Keratinocyte (primary cell): ENCODE measurements around the gene AMDHD2. TPM values are rescaled to one million over a fixed set of nuclear protein-coding genes. Genes with fewer than 3 reads are reported as not detected.

Experiments
- DNase-seq: peaks from one replicate; pipeline ENCODE4 v3.0.0-alpha.2; 2011; ENCODE audit warnings: low read depth, missing footprints, low spot score
- FAIRE-seq: peaks from 2 replicates; lab custom pipeline; 2011; peaks lifted over from hg19 to GRCh38; lab: Jason Lieb, UNC
- H2AFZ ChIP-seq: 2 replicates; pipeline ENCODE4 v1.6.0; 2012; ENCODE audit warnings: low read length, control low read depth, inconsistent platforms; ENCODE audit not compliant: control insufficient read depth
- H3K27ac ChIP-seq: 2 replicates; pipeline ENCODE4 v1.5.1; 2011; ENCODE audit warnings: low read length; ENCODE audit not compliant: control insufficient read depth, insufficient read depth
- H3K27me3 ChIP-seq: 3 replicates; pipeline ENCODE4 v1.6.0; 2011; ENCODE audit warnings: low read length; ENCODE audit not compliant: control insufficient read depth, insufficient read depth; ENCODE audit errors: extremely low read depth
- H3K36me3 ChIP-seq, 2 experiments: 2 replicates in 1 of 2; 3 replicates in 1 of 2; pipeline ENCODE4 v1.5.1; 2011; ENCODE audit warnings: low read length in 2 of 2, mild to moderate bottlenecking in 1 of 2; ENCODE audit not compliant: control insufficient read depth in 2 of 2, insufficient read depth in 2 of 2; ENCODE audit errors: extremely low read depth in 1 of 2
- H3K4me1 ChIP-seq: 3 replicates; pipeline ENCODE4 v1.5.1; 2011; ENCODE audit warnings: low read length; ENCODE audit not compliant: control insufficient read depth, insufficient read depth; ENCODE audit errors: extremely low read depth
- H3K4me2 ChIP-seq: 3 replicates; pipeline ENCODE4 v1.6.0; 2011; ENCODE audit warnings: low read depth, low read length; ENCODE audit not compliant: control insufficient read depth, insufficient read depth; ENCODE audit errors: extremely low read depth
- H3K4me3 ChIP-seq, 3 experiments: fragments of 200-600 bp in 1 of 3; sonication (generic) in 1 of 3; 2 replicates in 2 of 3; 3 replicates in 1 of 3; pipeline ENCODE4 v1.5.1; 2011 to 2016; ENCODE audit warnings: low read length in 3 of 3, mild to moderate bottlenecking in 3 of 3, control low read depth in 2 of 3, inconsistent platforms in 1 of 3, low read depth in 1 of 3, mixed read lengths in 1 of 3, mixed run types in 1 of 3, moderate library complexity in 1 of 3; ENCODE audit not compliant: control insufficient read depth in 2 of 3, insufficient read depth in 2 of 3; ENCODE audit errors: extremely low read depth in 1 of 3
- H3K79me2 ChIP-seq: 2 replicates; pipeline ENCODE4 v1.6.0; 2012; ENCODE audit warnings: low read length; ENCODE audit not compliant: control insufficient read depth, insufficient read depth
- H3K9ac ChIP-seq: 3 replicates; pipeline ENCODE4 v1.6.0; 2011; ENCODE audit warnings: low read length; ENCODE audit not compliant: control insufficient read depth, insufficient read depth; ENCODE audit errors: extremely low read depth
- H3K9me1 ChIP-seq: 3 replicates; pipeline ENCODE4 v1.6.0; 2011; ENCODE audit warnings: low read length; ENCODE audit not compliant: control insufficient read depth, insufficient read depth; ENCODE audit errors: extremely low read depth
- H3K9me3 ChIP-seq: 2 replicates; pipeline ENCODE4 v1.5.1; 2012; ENCODE audit warnings: low read depth, low read length; ENCODE audit not compliant: control insufficient read depth
- H4K20me1 ChIP-seq: 3 replicates; pipeline ENCODE4 v1.6.0; 2011; ENCODE audit warnings: low read length; ENCODE audit not compliant: control insufficient read depth, insufficient read depth; ENCODE audit errors: extremely low read depth
- CTCF ChIP-seq, 3 experiments: IDR thresholded peaks in 1 of 3; conservative IDR thresholded peaks in 1 of 3; optimal IDR thresholded peaks in 1 of 3; 2 replicates in 2 of 3; 3 replicates in 1 of 3; pipeline versions ENCODE3 to v1.5.1; 2011; ENCODE audit warnings: low read length in 3 of 3, mild to moderate bottlenecking in 3 of 3, moderate library complexity in 2 of 3, control low read depth in 1 of 3, inconsistent platforms in 1 of 3; ENCODE audit not compliant: insufficient read depth in 2 of 3; ENCODE audit errors: extremely low read depth in 1 of 3
- EZH2 ChIP-seq: IDR thresholded peaks from one replicate; pipeline ENCODE4 v1.6.1; 2012; ENCODE audit warnings: inconsistent platforms, mild to moderate bottlenecking, low read length, moderate library complexity
- dilution Hi-C: fragments of 300-500 bp; cut with MboI; formaldehyde crosslinking; loops from one replicate; pipeline ENCODE4 v1.7.0; 2020; ENCODE audit warnings: low sequenced_read_pairs; ENCODE audit not compliant: extremely low pct_ligation_motif_present
- polyA plus RNA-seq, 5 experiments: library from polyadenylated mRNA; depleted of rRNA in 3 of 5; stranded (reverse) in 3 of 5; stranded (forward) in 1 of 5; unstranded in 1 of 5; fragments of >200 nt; gene quantifications; 1 replicate in 1 of 5; 2 replicates in 3 of 5; 3 replicates in 1 of 5; pipeline versions ENCODE4 v1.2.1 to v1.2.3, GENCODE V29; 2011 to 2012; ENCODE audit warnings: missing spikeins in 2 of 5, low read depth in 1 of 5, low replicate concordance in 1 of 5

Gene AMDHD2
- polyA plus RNA-seq, 1 donor (not counting 4 experiments of a cell fraction or from before 2014, with no cell fraction given) = 8.9 TPM

- Histone ChIP-seq H3K9me1 (no peaks in the 10 kb centered on the region), H3K4me3 (no peak overlapping the region), H3K4me2 (no peak overlapping the region), H4K20me1 (peaks cover 3% of the 10 kb centered on the region), H3K27me3 (no peaks in the 10 kb centered on the region), H3K4me1 (peaks cover 19% of the 10 kb centered on the region), H3K79me2 (no peaks in the 10 kb centered on the region), H3K27ac (no peak overlapping the region), H3K36me3 (peaks cover 0 to 11% of the 10 kb centered on the region in 2 experiments), H2AFZ (no peak overlapping the region), H3K9me3 (no peaks in the 10 kb centered on the region), H3K9ac (no peak overlapping the region)
- no peak for DNase-seq
- FAIRE-seq = no peak
- TF ChIP-seq CTCF (optimal IDR thresholded peaks at IDR 0.05 in 1 of 3, IDR thresholded peaks at IDR 0.05 in 1 of 3, conservative IDR thresholded peaks at IDR 0.05 in 1 of 3; ENCODE audit: extremely low read depth in 1 of 3, insufficient read depth in 2 of 3, low read length in 3 of 3) (no peak), EZH2 (no peak)
- dilution Hi-C loops = no loop called here
Measured at GRCh38 chr16:2498531-2499253, 21.5 kb upstream of the AMDHD2 start.

GRCh38 chr16:2499454-2499853, 20.7 kb upstream of the AMDHD2 start:
- Histone ChIP-seq H3K9me1 (no peaks in the 10 kb centered on the region), H3K4me1 (peaks cover 19% of the 10 kb centered on the region), H3K36me3 (peaks cover 0 to 11% of the 10 kb centered on the region in 2 experiments), H3K79me2 (no peaks in the 10 kb centered on the region), H3K9me3 (no peaks in the 10 kb centered on the region), H3K27ac (no peak overlapping the region), H3K9ac (no peak overlapping the region), H3K27me3 (no peaks in the 10 kb centered on the region), H3K4me3 (no peak overlapping the region), H2AFZ (no peak overlapping the region), H3K4me2 (no peak overlapping the region), H4K20me1 (peaks cover 3% of the 10 kb centered on the region)
- DNase-seq = no peak
- FAIRE-seq = no peak
- TF ChIP-seq EZH2 (no peak), CTCF (optimal IDR thresholded peaks at IDR 0.05 in 1 of 3, IDR thresholded peaks at IDR 0.05 in 1 of 3, conservative IDR thresholded peaks at IDR 0.05 in 1 of 3; ENCODE audit: extremely low read depth in 1 of 3, insufficient read depth in 2 of 3, low read length in 3 of 3) (no peak)
- dilution Hi-C loops = no loop called here
